Measurements from ENCODE around the gene ADGRG6. TPM values are rescaled to one million over a fixed set of nuclear protein-coding genes. Genes with fewer than 3 reads are reported as not detected.

The ADGRG6 gene
- total RNA-seq, 6 donors from 2014 or later = 19.9 to 44.1 (median 29.8) TPM

DNA sequence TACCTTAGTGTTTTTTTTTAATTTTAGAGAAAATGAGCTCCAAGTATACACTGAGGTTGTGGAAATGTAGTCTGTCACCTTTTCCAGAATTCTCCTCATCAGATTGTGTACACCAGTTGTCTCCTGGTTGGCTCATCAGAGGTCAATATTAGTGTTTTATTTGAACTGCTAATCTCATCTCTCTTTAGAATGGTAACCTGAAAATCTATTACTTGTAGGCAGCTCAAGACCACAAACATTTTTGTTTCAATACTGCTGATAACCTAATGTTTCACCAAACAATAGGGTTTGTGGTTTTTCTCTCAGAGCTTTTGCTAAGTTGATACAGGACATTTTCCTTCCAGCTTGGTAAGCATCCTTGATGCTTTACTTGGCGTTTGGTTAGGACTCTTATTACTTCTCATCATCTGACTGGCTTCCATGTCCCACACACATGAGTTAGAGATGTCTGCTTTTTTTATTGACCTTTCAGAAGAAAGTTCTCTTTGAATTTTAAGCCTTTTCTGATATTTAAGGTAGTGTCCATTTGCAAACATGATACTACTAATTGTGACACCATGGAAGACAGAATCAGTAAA lies 15.1 kb downstream of the ADGRG6 start:
- no peak overlapping the region for H3K27ac ChIP-seq
- H3K4me3 ChIP-seq = no peak overlapping the region
- no peak for ATAC-seq (ENCODE audit: low FRiP score in 2 of 2)
- 79 to 96% methylated on average over 1 of the region's 1 CpG for WGBS, 2 donors
- no peaks in the 10 kb centered on the region for H3K36me3 ChIP-seq
- no peaks in the 10 kb centered on the region for H3K9me3 ChIP-seq
- H3K4me1 ChIP-seq = no peaks in the 10 kb centered on the region
- DNase-seq = no peak
- H3K27me3 ChIP-seq = no peaks in the 10 kb centered on the region
- no peak for TF ChIP-seq POLR2A (IDR thresholded peaks at IDR 0.05)
- no peak for TF ChIP-seq CTCF (IDR thresholded peaks at IDR 0.05)
- TF ChIP-seq EP300 (IDR thresholded peaks at IDR 0.05) = no peak
- TF ChIP-seq POLR2AphosphoS5 (IDR thresholded peaks at IDR 0.05) = no peak

DNA sequence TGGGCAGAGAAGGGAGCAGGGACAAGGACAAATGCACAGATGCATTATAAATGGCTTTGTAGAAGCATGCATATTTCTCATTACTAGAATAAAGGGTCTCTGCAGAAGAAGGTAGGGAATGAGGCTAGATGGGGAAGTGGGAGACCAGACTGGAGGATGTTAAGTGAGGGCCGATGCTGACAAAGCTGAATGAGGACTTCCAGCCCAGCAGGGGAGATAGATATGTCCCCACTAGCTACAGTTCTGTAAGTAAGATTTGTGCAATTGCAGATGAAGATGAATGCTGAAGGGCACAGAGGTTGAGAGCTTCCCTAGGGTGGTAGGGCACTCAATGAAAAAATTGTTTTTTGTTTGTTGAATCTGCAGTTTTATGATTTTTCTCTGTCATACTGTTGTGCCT lies 16.9 kb downstream of the ADGRG6 start:
- ATAC-seq (ENCODE audit: low FRiP score in 2 of 2) (no peak), DNase-seq (no peak)
- whole genome bisulfite sequencing, 2 donors = 62 to 72% methylated on average over 1 of the region's 1 CpG
- TF ChIP-seq POLR2A (IDR thresholded peaks at IDR 0.05) = no peak
- no peak for TF ChIP-seq EP300 (IDR thresholded peaks at IDR 0.05)
- no peak for TF ChIP-seq CTCF (IDR thresholded peaks at IDR 0.05)
- no peak for TF ChIP-seq POLR2AphosphoS5 (IDR thresholded peaks at IDR 0.05)
- Histone ChIP-seq H3K4me3 (no peak overlapping the region), H3K4me1 (no peaks in the 10 kb centered on the region), H3K27ac (no peak overlapping the region), H3K9me3 (no peaks in the 10 kb centered on the region), H3K27me3 (no peaks in the 10 kb centered on the region), H3K36me3 (no peaks in the 10 kb centered on the region)

DNA sequence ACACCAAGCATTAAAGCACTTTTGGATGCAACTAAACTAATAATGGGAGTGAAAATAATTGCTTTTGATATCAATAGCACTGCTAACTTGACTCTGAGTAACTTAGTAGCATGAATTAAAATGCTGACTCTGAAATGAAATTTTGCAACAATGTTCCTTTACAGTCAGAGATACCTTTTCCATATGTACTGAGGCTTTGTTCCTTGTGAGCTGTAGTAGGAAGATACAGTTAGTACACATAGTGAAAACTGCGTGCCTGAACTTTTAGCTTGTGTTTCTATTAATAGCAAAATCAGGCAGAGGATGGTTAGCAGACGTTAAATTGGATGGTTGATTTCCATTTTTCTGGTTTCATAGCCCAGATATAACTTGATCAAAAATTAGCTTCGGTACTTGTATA lies 18.6 kb downstream of the ADGRG6 start:
- H3K9me3 ChIP-seq = no peaks in the 10 kb centered on the region
- no peaks in the 10 kb centered on the region for H3K4me1 ChIP-seq
- DNase-seq (no peak), ATAC-seq (ENCODE audit: low FRiP score in 2 of 2) (no peak)
- no peaks in the 10 kb centered on the region for H3K27me3 ChIP-seq
- no peak overlapping the region for H3K27ac ChIP-seq
- 73 to 81% methylated on average over 3 of the region's 3 CpGs for WGBS, 2 donors
- no peak for TF ChIP-seq EP300 (IDR thresholded peaks at IDR 0.05)
- no peak for TF ChIP-seq POLR2AphosphoS5 (IDR thresholded peaks at IDR 0.05)
- TF ChIP-seq CTCF (IDR thresholded peaks at IDR 0.05) = no peak
- no peak for TF ChIP-seq POLR2A (IDR thresholded peaks at IDR 0.05)
- H3K36me3 ChIP-seq = no peaks in the 10 kb centered on the region
- no peak overlapping the region for H3K4me3 ChIP-seq

- Histone ChIP-seq H3K4me1 (no peaks in the 10 kb centered on the region), H3K27me3 (no peaks in the 10 kb centered on the region)
Observed at GRCh38 chr6:142321451-142321850, 19.6 kb downstream of the ADGRG6 start.

More at GRCh38 chr6:142321451-142321850, 19.6 kb downstream of the ADGRG6 start:
- Histone ChIP-seq H3K4me3 (no peak overlapping the region), H3K36me3 (no peaks in the 10 kb centered on the region), H3K27ac (no peak overlapping the region), H3K9me3 (no peaks in the 10 kb centered on the region)
- DNase-seq = no peak
- no peak for ATAC-seq (ENCODE audit: low FRiP score in 2 of 2)
- WGBS, 2 donors = 94% methylated on average over 3 of the region's 3 CpGs
- TF ChIP-seq CTCF (IDR thresholded peaks at IDR 0.05) (no peak), EP300 (IDR thresholded peaks at IDR 0.05) (no peak)

All from upper lobe of left lung (tissue), 6 donors.